Progenitor cell of endocrine pancreas (in vitro differentiated cells): ENCODE measurements around the gene MIA. TPM values are rescaled to one million over a fixed set of nuclear protein-coding genes. Genes with fewer than 3 reads are reported as not detected.
A peak's percentile ranks its signal among the peaks of the same experiment; 100 is the strongest.

ENCODE experiments used
- DNase-seq: peaks from one replicate; pipeline ENCODE4 v3.0.0; 2021; ENCODE audit warnings: low spot score; ENCODE audit not compliant: unreplicated experiment
- H3K27ac Mint-ChIP-seq: 2 replicates; pipeline ENCODE4 v1.8.0; 2021; ENCODE audit warnings: mild to moderate bottlenecking, moderate library complexity, mixed read lengths
- H3K27me3 Mint-ChIP-seq: 2 replicates; pipeline ENCODE4 v1.8.0; 2021; ENCODE audit warnings: mixed read lengths
- H3K36me3 Mint-ChIP-seq: 2 replicates; pipeline ENCODE4 v1.8.0; 2022; ENCODE audit warnings: mixed read lengths; ENCODE audit not compliant: insufficient read depth
- H3K4me1 Mint-ChIP-seq: 2 replicates; pipeline ENCODE4 v1.8.0; 2021; ENCODE audit warnings: low read depth, mixed read lengths
- H3K4me3 Mint-ChIP-seq: 2 replicates; pipeline ENCODE4 v1.8.0; 2021; ENCODE audit warnings: low read depth, mild to moderate bottlenecking, moderate library complexity, mixed read lengths
- H3K9me3 Mint-ChIP-seq: 2 replicates; pipeline ENCODE4 v1.8.0; 2021; ENCODE audit warnings: low read depth, mixed read lengths
- total RNA-seq: library from RNA; stranded (reverse); gene quantifications from 2 replicates; pipeline ENCODE4 v1.2.1, GENCODE V29; 2021
- TF ChIP-seq, protein P1 (sequence below): fragments of 200-600 bp; sonication (generic); IDR thresholded peaks from one replicate; pipeline ENCODE4 v1.5.0; 2021; ENCODE audit warnings: antibody characterized with exemption, mild to moderate bottlenecking; ENCODE audit not compliant: unreplicated experiment

MIA gene
- total RNA-seq, 1 donor from 2014 or later, result 8.5 TPM

DNA sequence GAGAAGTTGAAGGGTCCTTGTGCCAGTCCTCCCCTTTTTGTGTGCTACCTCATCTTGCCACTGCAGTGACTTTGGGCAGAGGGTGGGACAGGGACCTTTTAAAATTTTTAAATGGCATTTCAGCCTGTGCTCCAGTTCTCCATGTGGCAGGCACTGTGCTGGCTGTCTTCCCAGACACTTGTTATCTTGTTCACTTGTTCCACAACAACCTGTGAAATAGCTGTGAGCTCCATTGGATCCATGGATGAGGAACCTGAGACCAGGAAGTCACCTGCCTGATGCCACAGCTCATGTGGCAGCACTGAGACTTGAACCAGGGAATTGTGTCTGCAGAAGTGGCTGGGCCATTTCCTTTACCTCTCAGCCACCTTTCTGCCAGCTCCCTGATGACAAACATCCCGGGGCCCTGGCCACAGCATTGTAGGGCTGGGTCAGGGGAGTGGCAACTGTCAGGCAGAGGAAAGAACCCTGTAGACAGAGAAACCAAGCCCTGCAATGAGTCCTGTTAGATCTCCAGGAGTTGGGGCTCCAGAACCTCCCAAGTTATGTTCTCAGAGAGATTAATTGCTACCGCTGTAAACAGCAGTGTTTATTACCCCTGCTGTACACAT is 30.0 kb downstream of the MIA start:
- peaks cover 49% of the 10 kb centered on the region for H3K4me1 Mint-ChIP-seq
- H3K27ac Mint-ChIP-seq, result peak overlapping the region; percentile 37
- peaks cover 14% of the 10 kb centered on the region for H3K36me3 Mint-ChIP-seq

DNA sequence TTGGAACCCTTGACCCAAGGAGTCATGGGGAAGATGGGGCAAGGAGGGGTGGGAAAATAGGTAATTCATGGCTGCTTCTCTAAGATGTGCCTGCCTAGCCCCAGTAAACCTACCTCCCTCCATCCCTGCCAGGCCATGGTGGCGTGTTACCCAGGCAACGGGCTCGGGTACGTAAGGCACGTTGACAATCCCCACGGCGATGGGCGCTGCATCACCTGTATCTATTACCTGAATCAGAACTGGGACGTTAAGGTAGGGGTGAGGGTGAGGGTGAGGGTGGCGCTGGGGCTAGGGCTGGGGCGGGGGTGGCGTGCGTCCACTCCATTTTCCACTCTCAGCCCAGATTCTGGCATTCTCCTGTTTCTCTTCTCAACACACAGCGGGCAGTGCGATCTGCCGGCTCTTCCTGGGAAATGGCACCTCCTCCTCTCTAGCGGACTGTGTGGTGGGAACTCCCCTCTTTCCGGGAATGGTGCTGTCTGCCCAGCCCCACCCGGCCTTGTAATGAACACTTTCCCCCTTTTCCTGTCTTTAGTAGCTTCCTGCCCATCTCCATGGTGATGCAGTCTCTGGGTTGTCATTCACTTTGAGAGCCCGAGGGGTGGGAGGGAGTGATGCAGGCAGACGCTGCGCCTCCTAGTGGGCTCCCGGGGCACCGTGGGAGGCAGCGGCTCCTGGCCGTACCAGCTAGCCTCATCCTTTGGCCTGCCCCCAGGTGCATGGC is 31.3 kb downstream of the MIA start:
- peak overlapping the region; percentile 23 for H3K27ac Mint-ChIP-seq
- H3K4me1 Mint-ChIP-seq, result peaks cover 52% of the 10 kb centered on the region
- peaks cover 2% of the 10 kb centered on the region for H3K27me3 Mint-ChIP-seq
- DNase-seq, result peak; percentile 64
- no peaks in the 10 kb centered on the region for H3K9me3 Mint-ChIP-seq
- TF ChIP-seq, protein P1, sequence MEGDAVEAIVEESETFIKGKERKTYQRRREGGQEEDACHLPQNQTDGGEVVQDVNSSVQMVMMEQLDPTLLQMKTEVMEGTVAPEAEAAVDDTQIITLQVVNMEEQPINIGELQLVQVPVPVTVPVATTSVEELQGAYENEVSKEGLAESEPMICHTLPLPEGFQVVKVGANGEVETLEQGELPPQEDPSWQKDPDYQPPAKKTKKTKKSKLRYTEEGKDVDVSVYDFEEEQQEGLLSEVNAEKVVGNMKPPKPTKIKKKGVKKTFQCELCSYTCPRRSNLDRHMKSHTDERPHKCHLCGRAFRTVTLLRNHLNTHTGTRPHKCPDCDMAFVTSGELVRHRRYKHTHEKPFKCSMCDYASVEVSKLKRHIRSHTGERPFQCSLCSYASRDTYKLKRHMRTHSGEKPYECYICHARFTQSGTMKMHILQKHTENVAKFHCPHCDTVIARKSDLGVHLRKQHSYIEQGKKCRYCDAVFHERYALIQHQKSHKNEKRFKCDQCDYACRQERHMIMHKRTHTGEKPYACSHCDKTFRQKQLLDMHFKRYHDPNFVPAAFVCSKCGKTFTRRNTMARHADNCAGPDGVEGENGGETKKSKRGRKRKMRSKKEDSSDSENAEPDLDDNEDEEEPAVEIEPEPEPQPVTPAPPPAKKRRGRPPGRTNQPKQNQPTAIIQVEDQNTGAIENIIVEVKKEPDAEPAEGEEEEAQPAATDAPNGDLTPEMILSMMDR, result peak; percentile 84
- peaks cover 13% of the 10 kb centered on the region for H3K36me3 Mint-ChIP-seq
- peak overlapping the region; percentile 28 for H3K4me3 Mint-ChIP-seq

More for the DNA sequence above, 30.0 kb downstream of the MIA start:
- TF ChIP-seq, protein P1, result no peak
- DNase-seq, result no peak
- Mint-ChIP-seq H3K9me3 (no peaks in the 10 kb centered on the region), H3K4me3 (no peak overlapping the region), H3K27me3 (no peaks in the 10 kb centered on the region)

DNA sequence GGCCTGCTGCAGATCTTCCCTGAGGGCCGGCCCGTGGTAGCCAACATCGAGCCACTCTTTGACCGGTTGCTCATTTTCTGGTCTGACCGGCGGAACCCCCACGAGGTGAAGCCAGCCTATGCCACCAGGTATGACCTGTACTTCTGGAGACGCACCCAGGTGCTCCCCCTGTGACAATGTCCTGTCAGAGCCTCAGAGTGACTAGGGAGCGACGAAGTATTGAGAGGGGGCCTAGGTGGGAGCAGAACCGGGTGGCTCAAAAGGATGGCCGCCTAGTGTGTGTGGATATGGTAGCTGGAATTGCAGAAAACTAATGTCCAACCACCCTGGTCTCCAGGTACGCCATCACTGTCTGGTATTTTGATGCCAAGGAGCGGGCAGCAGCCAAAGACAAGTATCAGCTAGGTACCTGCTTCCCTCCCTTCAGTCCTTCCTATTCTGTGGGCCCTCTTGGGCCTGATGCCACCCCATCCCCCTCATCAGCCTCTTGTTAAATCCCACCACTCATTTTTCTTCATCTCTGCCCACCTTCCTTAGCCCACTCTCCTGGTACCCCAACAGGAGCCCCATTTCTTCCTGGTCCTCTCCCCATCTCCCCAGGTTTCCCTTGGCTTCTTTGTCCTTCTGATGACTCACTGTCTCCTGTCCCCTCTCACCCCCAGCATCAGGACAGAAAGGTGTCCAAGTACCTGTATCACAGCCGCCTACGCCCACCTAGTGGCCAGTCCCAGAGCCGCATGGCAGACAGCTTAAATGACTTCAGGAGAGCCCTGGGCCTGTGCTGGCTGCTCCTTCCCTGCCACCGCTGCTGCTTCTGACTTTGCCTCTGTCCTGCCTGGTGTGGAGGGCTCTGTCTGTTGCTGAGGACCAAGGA is 32.1 kb downstream of the MIA start:
- TF ChIP-seq, protein P1, result peak; percentile 57
- Mint-ChIP-seq H3K9me3 (no peaks in the 10 kb centered on the region), H3K4me1 (peaks cover 50% of the 10 kb centered on the region), H3K4me3 (no peak overlapping the region), H3K36me3 (peaks cover 10% of the 10 kb centered on the region), H3K27ac (no peak overlapping the region), H3K27me3 (peaks cover 7% of the 10 kb centered on the region)
- DNase-seq, result no peak

DNA sequence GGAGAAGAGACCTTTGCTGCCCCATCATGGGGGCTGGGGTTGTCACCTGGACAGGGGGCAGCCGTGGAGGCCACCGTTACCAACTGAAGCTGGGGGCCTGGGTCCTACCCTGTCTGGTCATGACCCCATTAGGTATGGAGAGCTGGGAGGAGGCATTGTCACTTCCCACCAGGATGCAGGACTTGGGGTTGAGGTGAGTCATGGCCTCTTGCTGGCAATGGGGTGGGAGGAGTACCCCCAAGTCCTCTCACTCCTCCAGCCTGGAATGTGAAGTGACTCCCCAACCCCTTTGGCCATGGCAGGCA is 32.7 kb downstream of the MIA start:
- H3K36me3 Mint-ChIP-seq, result peaks cover 10% of the 10 kb centered on the region
- no peak overlapping the region for H3K27ac Mint-ChIP-seq
- H3K9me3 Mint-ChIP-seq, result no peaks in the 10 kb centered on the region
- H3K4me3 Mint-ChIP-seq, result no peak overlapping the region
- no peak for DNase-seq
- TF ChIP-seq, protein P1, result no peak
- H3K4me1 Mint-ChIP-seq, result peaks cover 47% of the 10 kb centered on the region
- peaks cover 13% of the 10 kb centered on the region for H3K27me3 Mint-ChIP-seq

DNA sequence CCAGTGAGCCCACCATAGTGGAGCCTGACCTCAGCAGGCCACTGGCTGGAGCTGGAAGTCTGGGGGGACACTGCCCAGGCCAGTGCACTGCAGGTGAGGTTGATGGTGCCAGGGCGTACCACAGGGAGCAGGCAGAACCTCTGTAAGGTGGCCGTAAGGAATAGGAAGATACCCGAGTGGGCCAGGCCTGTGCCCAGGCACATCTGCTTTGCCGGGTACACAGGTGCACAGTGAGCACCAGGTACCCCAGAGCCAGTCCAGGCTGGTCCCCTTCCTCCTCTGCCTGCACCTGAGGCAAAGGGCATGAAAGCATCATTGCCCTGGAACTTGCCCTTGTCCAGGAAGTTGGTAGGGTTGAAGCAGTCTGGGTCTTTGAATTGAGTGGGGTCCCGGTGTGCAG is 33.2 kb downstream of the MIA start:
- H3K4me3 Mint-ChIP-seq, result no peak overlapping the region
- peak overlapping the region; percentile 67 for H3K27ac Mint-ChIP-seq

More for the DNA sequence above, 33.2 kb downstream of the MIA start:
- H3K4me1 Mint-ChIP-seq, result peaks cover 41% of the 10 kb centered on the region
- H3K36me3 Mint-ChIP-seq, result peaks cover 10% of the 10 kb centered on the region
- peaks cover 14% of the 10 kb centered on the region for H3K27me3 Mint-ChIP-seq
- no peak for DNase-seq
- no peaks in the 10 kb centered on the region for H3K9me3 Mint-ChIP-seq
- TF ChIP-seq, protein P1, result no peak
